ENCODE measurements around the gene FSHB. TPM values are rescaled to one million over a fixed set of nuclear protein-coding genes. Genes with fewer than 3 reads are reported as not detected.
"Not testable (repeated sequence)": the region's sequence is repeated elsewhere in the genome, so short reads cannot be mapped to it uniquely, and the experiment has no call there.

FSHB gene
- total RNA-seq, 1 experiment from 2014 or later, result not detected

DNA sequence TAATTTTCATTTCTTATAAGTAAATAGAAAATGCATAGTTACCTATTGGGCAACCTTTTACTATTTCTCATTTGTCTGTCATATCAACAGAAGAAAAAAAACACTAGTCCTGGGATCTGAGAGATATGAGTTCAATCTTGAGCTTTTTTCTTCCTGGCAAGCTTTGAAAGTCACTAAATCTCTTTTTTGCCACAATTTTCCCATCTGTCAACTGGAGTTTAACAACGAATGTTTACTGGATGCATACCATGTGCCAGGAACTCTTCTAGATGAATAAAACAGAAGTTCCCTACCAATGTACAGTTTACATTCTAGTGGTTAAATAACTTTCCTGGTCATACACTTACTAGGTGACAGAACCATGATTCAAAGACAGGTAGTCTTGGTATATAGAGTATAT is 31.0 kb downstream of the FSHB start (continued):
- TF ChIP-seq AR (CRISPR knock-in tag; IDR thresholded peaks at IDR 0.05) (no peak), KAT7 (CRISPR knock-in tag; IDR thresholded peaks at IDR 0.05; ENCODE audit: borderline replicate concordance) (no peak), EMX1 (CRISPR knock-in tag; IDR thresholded peaks at IDR 0.05) (no peak), NFYB (CRISPR knock-in tag; conservative IDR thresholded peaks at IDR 0.05; ENCODE audit: low read depth) (no peak), IRF2 (CRISPR knock-in tag; IDR thresholded peaks at IDR 0.05; ENCODE audit: borderline replicate concordance, low read depth) (no peak), ZSCAN18 (CRISPR knock-in tag; IDR thresholded peaks at IDR 0.05) (no peak), JUN (CRISPR knock-in tag; IDR thresholded peaks at IDR 0.05) (no peak)
- TF ChIP-seq, protein P1, sequence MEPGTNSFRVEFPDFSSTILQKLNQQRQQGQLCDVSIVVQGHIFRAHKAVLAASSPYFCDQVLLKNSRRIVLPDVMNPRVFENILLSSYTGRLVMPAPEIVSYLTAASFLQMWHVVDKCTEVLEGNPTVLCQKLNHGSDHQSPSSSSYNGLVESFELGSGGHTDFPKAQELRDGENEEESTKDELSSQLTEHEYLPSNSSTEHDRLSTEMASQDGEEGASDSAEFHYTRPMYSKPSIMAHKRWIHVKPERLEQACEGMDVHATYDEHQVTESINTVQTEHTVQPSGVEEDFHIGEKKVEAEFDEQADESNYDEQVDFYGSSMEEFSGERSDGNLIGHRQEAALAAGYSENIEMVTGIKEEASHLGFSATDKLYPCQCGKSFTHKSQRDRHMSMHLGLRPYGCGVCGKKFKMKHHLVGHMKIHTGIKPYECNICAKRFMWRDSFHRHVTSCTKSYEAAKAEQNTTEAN (CRISPR knock-in tag; IDR thresholded peaks at IDR 0.05), result no peak

DNA sequence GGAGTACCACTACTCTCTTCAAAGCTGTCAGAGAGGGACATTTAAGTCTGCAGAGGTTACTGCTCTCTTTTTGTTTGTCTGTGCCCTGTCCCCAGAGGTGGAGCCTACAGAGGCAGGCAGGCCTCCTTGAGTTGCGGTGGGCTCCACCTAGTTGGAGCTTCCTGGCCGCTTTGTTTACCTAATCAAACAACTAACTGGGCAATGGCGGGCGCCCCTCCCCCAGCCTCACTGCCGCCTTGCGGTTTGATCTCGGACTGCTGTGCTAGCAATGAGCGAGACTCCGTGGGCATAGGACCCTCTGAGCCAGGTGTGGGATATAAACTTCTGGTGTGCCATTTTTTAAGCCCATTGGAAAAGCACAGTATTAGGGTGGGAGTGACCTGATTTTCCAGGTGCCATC is 37.8 kb downstream of the FSHB start:
- H3K4me1 Mint-ChIP-seq; POLR2A ChIA-PET; H3K27me3 Mint-ChIP-seq (ENCODE audit: low read depth); H3K4me3 Mint-ChIP-seq; DNase-seq (ENCODE audit: low spot score); CTCF ChIA-PET; H3K27ac Mint-ChIP-seq; ATAC-seq: not testable (repeated sequence)
- peaks cover 11% of the 10 kb centered on the region for H3K36me3 Mint-ChIP-seq
- peaks cover 39% of the 10 kb centered on the region for H3K9me3 Mint-ChIP-seq

DNA sequence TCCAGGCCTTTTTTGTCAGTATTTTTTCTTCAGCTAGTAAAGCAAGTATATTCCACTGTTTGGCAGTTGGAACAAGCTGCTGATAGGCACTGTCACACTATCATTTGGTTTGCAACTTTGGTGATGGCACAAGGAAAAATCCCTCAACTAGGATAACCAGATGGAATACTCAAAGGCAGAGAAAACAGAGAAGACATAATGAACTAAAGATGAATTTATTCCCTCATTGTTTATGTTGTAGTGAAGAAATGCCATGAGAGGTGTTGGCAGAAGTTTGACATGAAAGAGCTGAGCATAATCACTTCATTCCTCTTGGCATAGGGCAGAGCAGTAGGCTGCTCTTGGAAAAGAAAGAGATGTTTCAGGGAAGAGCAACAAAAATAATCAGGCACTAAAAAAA is 39.9 kb downstream of the FSHB start:
- Mint-ChIP-seq H3K9me3 (peaks cover 28% of the 10 kb centered on the region), H3K4me1 (no peaks in the 10 kb centered on the region), H3K27me3 (ENCODE audit: low read depth) (peaks cover 10% of the 10 kb centered on the region), H3K27ac (no peak overlapping the region), H3K36me3 (peaks cover 11% of the 10 kb centered on the region), H3K4me3 (no peak overlapping the region)
- ChIA-PET CTCF (interaction anchor here (1.2 kb wide), 1 partner anchor 30 kb away, joined by 8 read pairs; no protein-coding TSS in a partner anchor), POLR2A (no interaction called here)
- no peak for DNase-seq (ENCODE audit: low spot score)
- ATAC-seq, result no peak
- TF ChIP-seq ZNF317 (CRISPR knock-in tag; IDR thresholded peaks at IDR 0.05; ENCODE audit: borderline replicate concordance, low read depth) (no peak), E2F4 (CRISPR knock-in tag; IDR thresholded peaks at IDR 0.05; ENCODE audit: borderline replicate concordance, low read depth) (no peak), AR (CRISPR knock-in tag; IDR thresholded peaks at IDR 0.05) (no peak), ATF1 (CRISPR knock-in tag; IDR thresholded peaks at IDR 0.05) (no peak), HMGA2 (CRISPR knock-in tag; IDR thresholded peaks at IDR 0.05) (no peak), ATF6 (CRISPR knock-in tag; IDR thresholded peaks at IDR 0.05) (no peak), KAT7 (CRISPR knock-in tag; IDR thresholded peaks at IDR 0.05; ENCODE audit: borderline replicate concordance) (no peak), ZNF263 (CRISPR knock-in tag; IDR thresholded peaks at IDR 0.05; ENCODE audit: low read depth) (no peak), SOX15 (CRISPR knock-in tag; IDR thresholded peaks at IDR 0.05) (no peak), GRHL2 (CRISPR knock-in tag; IDR thresholded peaks at IDR 0.05; ENCODE audit: insufficient replicate concordance, severe bottlenecking) (no peak), E2F5 (CRISPR knock-in tag; IDR thresholded peaks at IDR 0.05) (no peak), RORB (CRISPR knock-in tag; IDR thresholded peaks at IDR 0.05) (no peak)
- TF ChIP-seq, protein P2, sequence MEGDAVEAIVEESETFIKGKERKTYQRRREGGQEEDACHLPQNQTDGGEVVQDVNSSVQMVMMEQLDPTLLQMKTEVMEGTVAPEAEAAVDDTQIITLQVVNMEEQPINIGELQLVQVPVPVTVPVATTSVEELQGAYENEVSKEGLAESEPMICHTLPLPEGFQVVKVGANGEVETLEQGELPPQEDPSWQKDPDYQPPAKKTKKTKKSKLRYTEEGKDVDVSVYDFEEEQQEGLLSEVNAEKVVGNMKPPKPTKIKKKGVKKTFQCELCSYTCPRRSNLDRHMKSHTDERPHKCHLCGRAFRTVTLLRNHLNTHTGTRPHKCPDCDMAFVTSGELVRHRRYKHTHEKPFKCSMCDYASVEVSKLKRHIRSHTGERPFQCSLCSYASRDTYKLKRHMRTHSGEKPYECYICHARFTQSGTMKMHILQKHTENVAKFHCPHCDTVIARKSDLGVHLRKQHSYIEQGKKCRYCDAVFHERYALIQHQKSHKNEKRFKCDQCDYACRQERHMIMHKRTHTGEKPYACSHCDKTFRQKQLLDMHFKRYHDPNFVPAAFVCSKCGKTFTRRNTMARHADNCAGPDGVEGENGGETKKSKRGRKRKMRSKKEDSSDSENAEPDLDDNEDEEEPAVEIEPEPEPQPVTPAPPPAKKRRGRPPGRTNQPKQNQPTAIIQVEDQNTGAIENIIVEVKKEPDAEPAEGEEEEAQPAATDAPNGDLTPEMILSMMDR (IDR thresholded peaks at IDR 0.05), result no peak
